B cell (primary cell): ENCODE measurements around the gene CD96.

Source experiments
- EZH2 ChIP-seq: IDR thresholded peaks from 2 replicates; pipeline ENCODE4 v1.6.1; 2012; ENCODE audit warnings: borderline replicate concordance, low read depth, mild to moderate bottlenecking, moderate library complexity, low read length; ENCODE audit not compliant: insufficient read depth, poor library complexity, severe bottlenecking
- TF ChIP-seq, protein P1 (sequence below): fragments of 200-600 bp; IDR thresholded peaks from one replicate; pipeline ENCODE4 v1.8.0; 2022; ENCODE audit warnings: antibody characterized with exemption, mild to moderate bottlenecking

DNA sequence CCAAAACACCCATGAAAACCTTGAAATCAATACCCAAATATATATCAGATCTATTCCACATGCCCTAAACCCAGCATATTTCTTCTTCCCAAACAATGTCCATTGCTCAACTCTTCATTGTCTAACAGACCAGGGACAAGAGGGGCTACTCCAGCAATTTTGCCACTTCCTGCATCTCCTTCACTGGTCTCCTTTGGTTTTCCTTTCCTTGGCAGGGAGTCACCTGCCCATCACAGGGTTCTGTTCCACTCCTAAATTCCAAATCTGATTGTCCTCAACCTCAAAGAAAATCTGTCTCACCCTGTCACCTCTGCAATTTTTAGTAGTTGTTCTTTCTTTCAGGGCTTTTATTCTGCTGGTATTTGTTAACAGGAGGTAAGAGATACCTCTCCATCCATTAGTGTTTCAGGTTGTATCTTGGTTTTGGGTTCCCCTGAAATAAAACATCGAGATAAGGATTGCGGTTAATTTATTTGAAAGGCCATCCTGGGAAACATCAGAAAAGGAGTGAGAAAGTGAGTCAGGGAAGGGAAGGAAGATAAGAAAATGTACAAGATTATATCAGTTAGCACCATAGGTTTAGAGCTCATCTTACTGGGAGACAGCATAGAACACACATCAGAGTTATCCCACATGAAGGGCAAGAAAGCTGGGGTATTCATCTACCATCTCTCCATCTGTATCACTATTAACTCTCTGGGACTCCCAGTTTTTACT lies 39.6 kb downstream of the CD96 start:
- TF ChIP-seq EZH2, result no peak
- TF ChIP-seq, protein P1, sequence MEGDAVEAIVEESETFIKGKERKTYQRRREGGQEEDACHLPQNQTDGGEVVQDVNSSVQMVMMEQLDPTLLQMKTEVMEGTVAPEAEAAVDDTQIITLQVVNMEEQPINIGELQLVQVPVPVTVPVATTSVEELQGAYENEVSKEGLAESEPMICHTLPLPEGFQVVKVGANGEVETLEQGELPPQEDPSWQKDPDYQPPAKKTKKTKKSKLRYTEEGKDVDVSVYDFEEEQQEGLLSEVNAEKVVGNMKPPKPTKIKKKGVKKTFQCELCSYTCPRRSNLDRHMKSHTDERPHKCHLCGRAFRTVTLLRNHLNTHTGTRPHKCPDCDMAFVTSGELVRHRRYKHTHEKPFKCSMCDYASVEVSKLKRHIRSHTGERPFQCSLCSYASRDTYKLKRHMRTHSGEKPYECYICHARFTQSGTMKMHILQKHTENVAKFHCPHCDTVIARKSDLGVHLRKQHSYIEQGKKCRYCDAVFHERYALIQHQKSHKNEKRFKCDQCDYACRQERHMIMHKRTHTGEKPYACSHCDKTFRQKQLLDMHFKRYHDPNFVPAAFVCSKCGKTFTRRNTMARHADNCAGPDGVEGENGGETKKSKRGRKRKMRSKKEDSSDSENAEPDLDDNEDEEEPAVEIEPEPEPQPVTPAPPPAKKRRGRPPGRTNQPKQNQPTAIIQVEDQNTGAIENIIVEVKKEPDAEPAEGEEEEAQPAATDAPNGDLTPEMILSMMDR, result no peak
